Osteocyte (in vitro differentiated cells): ENCODE data around the gene ITGB8. TPM values are rescaled to one million over a fixed set of nuclear protein-coding genes. Genes with fewer than 3 reads are reported as not detected.

Experiments used
- DNase-seq: peaks from one replicate; pipeline ENCODE4 v3.0.0; 2021; ENCODE audit warnings: mixed read lengths; ENCODE audit not compliant: unreplicated experiment; ENCODE audit errors: extremely low spot score
- H3K27ac Mint-ChIP-seq: one replicate; pipeline ENCODE4 v1.8.0; 2021; ENCODE audit warnings: mild to moderate bottlenecking, mixed read lengths; ENCODE audit not compliant: unreplicated experiment
- H3K27me3 Mint-ChIP-seq: one replicate; pipeline ENCODE4 v1.8.0; 2021; ENCODE audit warnings: mixed read lengths; ENCODE audit not compliant: unreplicated experiment
- H3K36me3 Mint-ChIP-seq: one replicate; pipeline ENCODE4 v1.8.0; 2021; ENCODE audit warnings: mixed read lengths; ENCODE audit not compliant: unreplicated experiment
- H3K4me1 Mint-ChIP-seq: one replicate; pipeline ENCODE4 v1.8.0; 2021; ENCODE audit warnings: mixed read lengths; ENCODE audit not compliant: unreplicated experiment
- H3K4me3 Mint-ChIP-seq: one replicate; pipeline ENCODE4 v1.8.0; 2021; ENCODE audit warnings: mild to moderate bottlenecking, moderate library complexity, mixed read lengths; ENCODE audit not compliant: unreplicated experiment
- H3K9me3 Mint-ChIP-seq: one replicate; pipeline ENCODE4 v1.8.0; 2021; ENCODE audit warnings: mixed read lengths; ENCODE audit not compliant: unreplicated experiment
- total RNA-seq: library from RNA; stranded (reverse); gene quantifications from 2 replicates; pipeline ENCODE4 v1.2.1, GENCODE V29; 2021
- TF ChIP-seq, protein P1 (sequence below): fragments of 200-600 bp; sonication (generic); IDR thresholded peaks from 2 replicates; pipeline ENCODE4 v1.5.0; 2021; ENCODE audit warnings: antibody characterized with exemption, mild to moderate bottlenecking, moderate library complexity

ITGB8 gene
- total RNA-seq, 1 donor from 2014 or later, result 2.4 TPM

DNA sequence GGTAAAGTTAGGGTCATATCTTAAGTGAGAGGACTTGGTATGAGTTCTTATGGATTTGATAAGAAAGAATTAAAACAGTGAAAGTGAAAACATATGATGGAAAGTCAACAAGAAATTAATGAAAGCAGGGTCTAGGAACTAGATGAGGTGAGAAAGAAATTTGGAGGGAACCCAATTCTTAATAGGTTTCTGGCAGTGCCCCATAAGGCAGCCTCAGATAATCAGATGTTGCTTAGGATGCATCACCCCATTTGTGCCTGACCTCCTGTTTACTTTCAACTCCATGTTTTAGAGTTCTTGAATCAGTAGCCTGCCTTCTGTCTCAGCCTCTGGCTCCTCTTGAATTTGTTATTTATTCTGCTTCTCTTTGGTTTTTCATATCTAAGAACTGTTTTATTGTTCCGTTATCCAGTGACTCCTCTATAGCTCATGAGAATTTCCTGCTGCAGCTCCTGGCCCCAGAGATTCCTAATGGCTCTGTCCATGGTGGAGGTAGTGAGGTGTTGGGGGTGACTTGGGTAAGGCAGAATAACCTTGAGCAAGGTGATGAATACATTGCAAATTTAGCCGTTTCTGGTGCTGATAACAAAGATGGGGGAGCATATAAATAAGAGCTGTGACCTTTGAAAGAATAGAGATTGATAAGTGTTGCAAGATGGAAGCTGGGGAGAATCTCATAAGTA lies 17.6 kb downstream of the ITGB8 start:
- TF ChIP-seq, protein P1, sequence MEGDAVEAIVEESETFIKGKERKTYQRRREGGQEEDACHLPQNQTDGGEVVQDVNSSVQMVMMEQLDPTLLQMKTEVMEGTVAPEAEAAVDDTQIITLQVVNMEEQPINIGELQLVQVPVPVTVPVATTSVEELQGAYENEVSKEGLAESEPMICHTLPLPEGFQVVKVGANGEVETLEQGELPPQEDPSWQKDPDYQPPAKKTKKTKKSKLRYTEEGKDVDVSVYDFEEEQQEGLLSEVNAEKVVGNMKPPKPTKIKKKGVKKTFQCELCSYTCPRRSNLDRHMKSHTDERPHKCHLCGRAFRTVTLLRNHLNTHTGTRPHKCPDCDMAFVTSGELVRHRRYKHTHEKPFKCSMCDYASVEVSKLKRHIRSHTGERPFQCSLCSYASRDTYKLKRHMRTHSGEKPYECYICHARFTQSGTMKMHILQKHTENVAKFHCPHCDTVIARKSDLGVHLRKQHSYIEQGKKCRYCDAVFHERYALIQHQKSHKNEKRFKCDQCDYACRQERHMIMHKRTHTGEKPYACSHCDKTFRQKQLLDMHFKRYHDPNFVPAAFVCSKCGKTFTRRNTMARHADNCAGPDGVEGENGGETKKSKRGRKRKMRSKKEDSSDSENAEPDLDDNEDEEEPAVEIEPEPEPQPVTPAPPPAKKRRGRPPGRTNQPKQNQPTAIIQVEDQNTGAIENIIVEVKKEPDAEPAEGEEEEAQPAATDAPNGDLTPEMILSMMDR, result no peak

DNA sequence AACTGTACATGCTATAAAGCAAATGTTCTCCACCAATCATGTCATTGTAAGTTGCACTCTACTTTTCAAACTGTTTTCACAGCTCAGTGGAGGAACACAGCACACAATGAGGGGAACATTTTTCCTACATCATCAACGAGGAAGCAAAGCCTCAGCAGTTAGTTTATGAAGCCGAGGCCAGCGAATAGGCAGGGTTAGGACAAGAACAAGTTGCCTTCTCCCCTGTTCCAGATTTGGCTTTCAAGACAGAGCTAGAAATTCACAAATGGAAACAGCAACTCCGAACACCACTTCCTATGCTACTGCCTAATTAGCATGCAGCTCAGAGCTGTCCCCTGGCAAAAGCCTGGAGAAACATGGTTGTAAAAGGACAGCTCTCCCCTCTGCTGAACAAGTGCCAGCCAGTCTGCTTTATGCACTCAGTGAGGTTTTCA lies 19.8 kb downstream of the ITGB8 start:
- Mint-ChIP-seq H3K36me3 (no peaks in the 10 kb centered on the region), H3K4me3 (no peak overlapping the region), H3K27ac (peak overlapping the region; percentile 17), H3K27me3 (peaks cover 15% of the 10 kb centered on the region), H3K9me3 (no peaks in the 10 kb centered on the region), H3K4me1 (peaks cover 31% of the 10 kb centered on the region)
- DNase-seq, result no peak
- TF ChIP-seq, protein P1, result no peak

More for the DNA sequence above, 17.6 kb downstream of the ITGB8 start:
- Mint-ChIP-seq H3K27me3 (peaks cover 15% of the 10 kb centered on the region), H3K27ac (no peak overlapping the region), H3K36me3 (no peaks in the 10 kb centered on the region), H3K4me1 (peaks cover 28% of the 10 kb centered on the region), H3K4me3 (no peak overlapping the region), H3K9me3 (no peaks in the 10 kb centered on the region)
- no peak for DNase-seq

DNA sequence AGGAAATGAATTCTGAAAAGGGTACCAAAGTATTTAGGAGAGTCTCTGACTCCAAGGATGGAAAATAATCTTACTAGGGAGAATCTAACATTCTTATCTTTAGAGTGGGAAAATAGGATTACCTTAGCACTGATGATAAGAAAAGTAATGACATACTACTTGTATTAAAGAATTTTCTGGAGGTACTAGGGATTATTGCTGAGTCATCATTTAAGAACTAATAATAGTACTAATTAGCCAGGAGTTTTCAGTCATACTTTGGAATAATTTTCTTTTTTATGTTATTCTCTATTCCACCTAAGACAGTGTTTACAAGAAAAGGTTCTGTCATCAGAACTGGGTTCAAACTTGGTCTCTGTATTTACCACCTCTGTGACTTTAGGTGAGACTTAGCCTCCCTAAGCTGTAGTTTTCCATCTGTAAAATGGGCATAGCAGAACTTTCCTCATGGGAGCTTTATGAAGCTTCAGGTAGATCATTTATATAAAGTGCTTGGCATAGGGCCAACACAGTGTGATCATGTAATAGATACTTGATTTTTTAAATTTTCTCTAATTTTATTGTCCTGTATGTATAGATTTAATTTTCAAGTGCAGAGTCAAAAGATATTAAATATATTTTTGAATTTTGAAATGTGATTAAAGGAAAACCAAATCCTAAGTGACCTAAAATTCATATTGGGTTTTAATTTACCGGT lies 20.4 kb downstream of the ITGB8 start:
- Mint-ChIP-seq H3K27me3 (peaks cover 15% of the 10 kb centered on the region), H3K4me3 (no peak overlapping the region), H3K36me3 (no peaks in the 10 kb centered on the region), H3K4me1 (peaks cover 32% of the 10 kb centered on the region), H3K9me3 (no peaks in the 10 kb centered on the region), H3K27ac (peak overlapping the region; percentile 17)
- no peak for DNase-seq
- TF ChIP-seq, protein P1, result no peak

DNA sequence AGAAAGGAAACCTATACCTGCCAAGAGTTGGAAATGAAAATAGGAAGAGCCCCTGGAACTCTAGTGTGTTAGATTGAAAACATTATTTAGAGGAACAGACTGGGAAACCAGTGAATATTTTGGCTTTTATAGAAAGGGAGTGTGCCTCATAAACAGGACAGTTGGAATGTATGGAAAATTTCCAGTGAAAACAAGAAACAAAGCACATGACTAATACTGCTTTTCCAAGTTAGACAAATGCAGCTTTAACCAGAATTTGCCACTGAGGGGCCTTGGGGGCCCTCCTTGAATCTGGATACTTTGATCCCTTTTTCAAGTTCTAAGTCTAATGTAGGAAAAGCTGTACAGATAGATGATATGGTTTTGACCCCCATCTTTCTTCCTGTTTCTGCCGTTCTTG lies 21.2 kb downstream of the ITGB8 start:
- no peak for DNase-seq

More for the DNA sequence above, 21.2 kb downstream of the ITGB8 start:
- Mint-ChIP-seq H3K4me1 (peaks cover 32% of the 10 kb centered on the region), H3K9me3 (no peaks in the 10 kb centered on the region), H3K27ac (peak overlapping the region; percentile 87), H3K4me3 (peak overlapping the region; percentile 20), H3K36me3 (no peaks in the 10 kb centered on the region), H3K27me3 (peaks cover 15% of the 10 kb centered on the region)
- TF ChIP-seq, protein P1, result no peak
